Measurements from ENCODE around the gene CSF3. TPM values are rescaled to one million over a fixed set of nuclear protein-coding genes. Genes with fewer than 3 reads are reported as not detected.

Gene CSF3
- total and polyA plus RNA-seq, 2 donors (not counting 1 experiment from before 2014, with no cell fraction given) = 0.09 TPM; not detected in 1

- no peak for TF ChIP-seq EZH2 (IDR thresholded peaks at IDR 0.05; ENCODE audit: borderline replicate concordance, insufficient read depth, low read depth, low read length, poor library complexity, severe bottlenecking)
- no peak for TF ChIP-seq CTCF (IDR thresholded peaks at IDR 0.05)
- 0% methylated on average over 1 of the region's 7 CpGs for WGBS (ENCODE audit: insufficient coverage)
- ChIA-PET POLR2A (interaction anchor here (0.9 to 2.9 kb wide), 2 partner anchors 23 to 54 kb away, joined by 3 to 12 read pairs; partner anchors contain the start of genes LRRC3C and ORMDL3), CTCF (interaction anchor here (0.6 to 8.1 kb wide), 11 partner anchors 24 to 359 kb away, joined by 3 to 97 read pairs (median 3); partner anchors contain the start of genes LRRC3C, MED24 and ORMDL3)
- Histone ChIP-seq H4K20me1 (ENCODE audit: control insufficient read depth, insufficient read depth, low read length, poor library complexity, severe bottlenecking) (peaks cover 23% of the 10 kb centered on the region), H3K9ac (ENCODE audit: low read length) (peak overlapping the region; percentile 97), H3K79me2 (ENCODE audit: control insufficient read depth, insufficient read depth, low read length) (peaks cover 40% of the 10 kb centered on the region), H3K27me3 (replicated peaks in 1 of 4; ENCODE audit: control extremely low read depth in 1 of 4, control insufficient read depth in 3 of 4, insufficient read depth in 4 of 4, low read length in 3 of 4) (no peaks in the 10 kb centered on the region), H3K27ac (ENCODE audit: low read length in 2 of 2) (peak overlapping the region; percentile 92 to 97), H3K4me3 (ENCODE audit: control extremely low read depth in 1 of 5, extremely low read depth in 1 of 5, insufficient read depth in 1 of 5, low read depth in 2 of 5, low read length in 4 of 5) (peak overlapping the region; percentile 64 to 93 (median 91)), H3K36me3 (replicated peaks in 1 of 2; ENCODE audit: control extremely low read depth in 1 of 2, control insufficient read depth in 1 of 2, extremely low read depth in 1 of 2, insufficient read depth in 2 of 2, low read length in 1 of 2) (peaks cover 0 to 29% of the 10 kb centered on the region in 2 experiments), H3K4me2 (replicated peaks; ENCODE audit: low read depth, low read length, poor library complexity, severe bottlenecking) (peak overlapping the region; percentile 95), H2AFZ (ENCODE audit: insufficient read depth, low read depth, low read length, poor library complexity, severe bottlenecking) (peak overlapping the region; percentile 9), H3K9me3 (ENCODE audit: control extremely low read depth in 1 of 3, control insufficient read depth in 2 of 3, insufficient read depth in 1 of 3, low read length in 2 of 3) (no peaks in the 10 kb centered on the region), H3K4me1 (ENCODE audit: control insufficient read depth in 2 of 2, insufficient read depth in 2 of 2, low read length in 2 of 2) (peaks cover 25 to 26% of the 10 kb centered on the region in 2 donors)
- Mint-ChIP-seq H3K27ac (peak overlapping the region; percentile 95), H3K27me3 (no peaks in the 10 kb centered on the region), H3K4me1 (peaks cover 38% of the 10 kb centered on the region), H3K9me3 (ENCODE audit: insufficient read depth) (no peaks in the 10 kb centered on the region), H3K4me3 (peak overlapping the region; percentile 96)
- ATAC-seq (ENCODE audit: low read depth) (no peak), DNase-seq (peak; percentile 28)
- intact Hi-C loops (cut with micrococcal nuclease) = loop anchor here (2.0 to 10.0 kb wide), 5 partner anchors 117 to 577 kb away; partner anchors contain the start of genes CDK12, FBXL20, IKZF3 and STARD3
Measured at GRCh38 chr17:39981766-39982375, 33.4 kb upstream of the CSF3 start.

GRCh38 chr17:39988206-39988810 lies 26.9 kb upstream of the CSF3 start:
- WGBS (ENCODE audit: insufficient coverage) = 92% methylated on average over 11 of the region's 11 CpGs
- CTCF ChIA-PET = interaction anchor here (1.4 kb wide), 1 partner anchor 88 kb away, joined by 3 read pairs; no protein-coding TSS in a partner anchor

More at GRCh38 chr17:39988206-39988810, 26.9 kb upstream of the CSF3 start:
- H3K9ac ChIP-seq (ENCODE audit: low read length) = no peak overlapping the region
- H2AFZ ChIP-seq (ENCODE audit: insufficient read depth, low read depth, low read length, poor library complexity, severe bottlenecking) = no peak overlapping the region
- no peaks in the 10 kb centered on the region for H3K9me3 ChIP-seq (ENCODE audit: control extremely low read depth in 1 of 3, control insufficient read depth in 2 of 3, insufficient read depth in 1 of 3, low read length in 2 of 3)
- no peak for ATAC-seq (ENCODE audit: low read depth)
- intact Hi-C loops (cut with micrococcal nuclease) = loop anchor here (10.0 kb wide), 1 partner anchor 584 kb away; the partner anchor contains the start of gene FBXL20
- peaks cover 23% of the 10 kb centered on the region for H3K79me2 ChIP-seq (ENCODE audit: control insufficient read depth, insufficient read depth, low read length)
- H3K4me3 Mint-ChIP-seq = no peak overlapping the region
- no peaks in the 10 kb centered on the region for H3K27me3 Mint-ChIP-seq
- peaks cover 3% of the 10 kb centered on the region for H3K4me1 Mint-ChIP-seq
- H4K20me1 ChIP-seq (ENCODE audit: control insufficient read depth, insufficient read depth, low read length, poor library complexity, severe bottlenecking) = peaks cover 45% of the 10 kb centered on the region
- no peak for DNase-seq
- no peak overlapping the region for H3K27ac ChIP-seq (ENCODE audit: low read length in 2 of 2)
- POLR2A ChIA-PET = no interaction called here
- H3K4me2 ChIP-seq (replicated peaks; ENCODE audit: low read depth, low read length, poor library complexity, severe bottlenecking) = no peak overlapping the region
- no peak for TF ChIP-seq CTCF (IDR thresholded peaks at IDR 0.05)
- no peak for TF ChIP-seq EZH2 (IDR thresholded peaks at IDR 0.05; ENCODE audit: borderline replicate concordance, insufficient read depth, low read depth, low read length, poor library complexity, severe bottlenecking)
- H3K4me3 ChIP-seq (ENCODE audit: control extremely low read depth in 1 of 5, extremely low read depth in 1 of 5, insufficient read depth in 1 of 5, low read depth in 2 of 5, low read length in 4 of 5) = no peak overlapping the region
- no peaks in the 10 kb centered on the region for H3K27me3 ChIP-seq (replicated peaks in 1 of 4; ENCODE audit: control extremely low read depth in 1 of 4, control insufficient read depth in 3 of 4, insufficient read depth in 4 of 4, low read length in 3 of 4)
- peaks cover 0 to 3% of the 10 kb centered on the region in 2 donors for H3K4me1 ChIP-seq (ENCODE audit: control insufficient read depth in 2 of 2, insufficient read depth in 2 of 2, low read length in 2 of 2)
- no peaks in the 10 kb centered on the region for H3K9me3 Mint-ChIP-seq (ENCODE audit: insufficient read depth)
- H3K27ac Mint-ChIP-seq = no peak overlapping the region
- H3K36me3 ChIP-seq (replicated peaks in 1 of 2; ENCODE audit: control extremely low read depth in 1 of 2, control insufficient read depth in 1 of 2, extremely low read depth in 1 of 2, insufficient read depth in 2 of 2, low read length in 1 of 2) = peaks cover 8 to 90% of the 10 kb centered on the region in 2 experiments

Data from B cell (primary cell).